Upper lobe of right lung (tissue), 1 donor: ENCODE data around the gene MCHR2. TPM values are rescaled to one million over a fixed set of nuclear protein-coding genes. Genes with fewer than 3 reads are reported as not detected.

Source experiments
- ATAC-seq: fragments of 200-7000 bp; cut with Tn5 transposase; one replicate; pipeline ENCODE4 v1.9.1; 2020; ENCODE audit warnings: mild to moderate bottlenecking, moderate library complexity
- DNase-seq: peaks from one replicate; pipeline ENCODE4 v3.0.0-alpha.2; 2020
- H3K27ac ChIP-seq: fragments of 200-600 bp; one replicate; pipeline ENCODE4 v1.8.0; 2022
- H3K27me3 ChIP-seq: fragments of 200-600 bp; one replicate; pipeline ENCODE4 v1.8.0; 2022; ENCODE audit warnings: mild to moderate bottlenecking
- H3K36me3 ChIP-seq: fragments of 200-600 bp; one replicate; pipeline ENCODE4 v1.8.0; 2022
- H3K4me1 ChIP-seq: fragments of 200-600 bp; one replicate; pipeline ENCODE4 v1.8.0; 2022
- H3K4me3 ChIP-seq: fragments of 200-600 bp; one replicate; pipeline ENCODE4 v1.8.0; 2022; ENCODE audit warnings: mild to moderate bottlenecking
- H3K9me3 ChIP-seq: fragments of 200-600 bp; one replicate; pipeline ENCODE4 v1.8.0; 2022
- intact Hi-C: fragments of 100-400 bp; cut with DNase I; formaldehyde crosslinking; loops from one replicate; pipeline ENCODE4 v1.11.0; 2022
- total RNA-seq: library from RNA; stranded (reverse); fragmentation: NEBNext Ultra II Directional; extraction: Animal tissue kit (Norgen Biotek cat#: 25700); gene quantifications from one replicate; pipeline ENCODE4 v1.2.1, GENCODE V29; 2021
- TF ChIP-seq, protein P1 (sequence below): fragments of 200-600 bp; IDR thresholded peaks from one replicate; pipeline ENCODE4 v1.8.0; 2022; ENCODE audit warnings: antibody characterized with exemption
- donor health status: DM: no; HTN: yes; CAD: no; lungs with severe emphysema.

Gene MCHR2
- total RNA-seq, 1 donor from 2014 or later = not detected

GRCh38 chr6:99879431-99879830 lies 114.6 kb downstream of the MCHR2 start:
- TF ChIP-seq, protein P1, sequence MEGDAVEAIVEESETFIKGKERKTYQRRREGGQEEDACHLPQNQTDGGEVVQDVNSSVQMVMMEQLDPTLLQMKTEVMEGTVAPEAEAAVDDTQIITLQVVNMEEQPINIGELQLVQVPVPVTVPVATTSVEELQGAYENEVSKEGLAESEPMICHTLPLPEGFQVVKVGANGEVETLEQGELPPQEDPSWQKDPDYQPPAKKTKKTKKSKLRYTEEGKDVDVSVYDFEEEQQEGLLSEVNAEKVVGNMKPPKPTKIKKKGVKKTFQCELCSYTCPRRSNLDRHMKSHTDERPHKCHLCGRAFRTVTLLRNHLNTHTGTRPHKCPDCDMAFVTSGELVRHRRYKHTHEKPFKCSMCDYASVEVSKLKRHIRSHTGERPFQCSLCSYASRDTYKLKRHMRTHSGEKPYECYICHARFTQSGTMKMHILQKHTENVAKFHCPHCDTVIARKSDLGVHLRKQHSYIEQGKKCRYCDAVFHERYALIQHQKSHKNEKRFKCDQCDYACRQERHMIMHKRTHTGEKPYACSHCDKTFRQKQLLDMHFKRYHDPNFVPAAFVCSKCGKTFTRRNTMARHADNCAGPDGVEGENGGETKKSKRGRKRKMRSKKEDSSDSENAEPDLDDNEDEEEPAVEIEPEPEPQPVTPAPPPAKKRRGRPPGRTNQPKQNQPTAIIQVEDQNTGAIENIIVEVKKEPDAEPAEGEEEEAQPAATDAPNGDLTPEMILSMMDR = no peak
- ATAC-seq (no peak), DNase-seq (no peak)
- Histone ChIP-seq H3K27me3 (no peaks in the 10 kb centered on the region), H3K4me3 (no peak overlapping the region), H3K9me3 (no peaks in the 10 kb centered on the region), H3K27ac (no peak overlapping the region), H3K36me3 (no peaks in the 10 kb centered on the region), H3K4me1 (no peaks in the 10 kb centered on the region)
- intact Hi-C loops = no loop called here

- TF ChIP-seq, protein P1 = no peak
- ATAC-seq (no peak), DNase-seq (no peak)
- no peaks in the 10 kb centered on the region for H3K36me3 ChIP-seq
- H3K4me1 ChIP-seq = no peaks in the 10 kb centered on the region
- intact Hi-C loops = no loop called here
- no peaks in the 10 kb centered on the region for H3K27me3 ChIP-seq
- H3K27ac ChIP-seq = no peak overlapping the region
- H3K4me3 ChIP-seq = no peak overlapping the region
- H3K9me3 ChIP-seq = no peaks in the 10 kb centered on the region
Observed at GRCh38 chr6:99875068-99875467, 119.0 kb downstream of the MCHR2 start.

- no peak overlapping the region for H3K27ac ChIP-seq
- intact Hi-C loops = no loop called here
- ATAC-seq = no peak
- H3K4me1 ChIP-seq = no peaks in the 10 kb centered on the region
- TF ChIP-seq, protein P1 = no peak
- no peaks in the 10 kb centered on the region for H3K27me3 ChIP-seq
- H3K9me3 ChIP-seq = no peaks in the 10 kb centered on the region
- no peaks in the 10 kb centered on the region for H3K36me3 ChIP-seq
- no peak for DNase-seq
- no peak overlapping the region for H3K4me3 ChIP-seq
Observed at GRCh38 chr6:99873084-99873483, 120.9 kb downstream of the MCHR2 start.

DNA sequence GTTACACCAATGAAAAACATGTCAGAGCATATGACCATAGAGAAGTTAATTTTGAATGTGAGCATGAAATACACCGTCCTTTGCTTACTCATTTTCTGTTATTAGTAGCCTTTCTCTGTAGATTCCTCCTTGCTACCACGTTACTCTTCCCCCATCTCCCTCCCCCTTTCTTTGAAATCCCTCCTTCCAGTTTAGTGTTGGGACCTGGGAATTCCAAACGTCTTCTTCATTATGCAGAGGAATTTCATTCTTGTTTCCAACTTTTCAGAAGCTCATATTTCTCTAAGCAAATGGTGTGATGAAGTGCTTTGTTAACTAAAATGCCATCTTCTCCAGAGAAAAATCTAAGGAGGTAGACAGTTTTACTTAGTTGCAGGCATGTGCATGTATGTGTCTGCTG lies 122.4 kb downstream of the MCHR2 start:
- DNase-seq (no peak), ATAC-seq (no peak)
- Histone ChIP-seq H3K4me1 (no peaks in the 10 kb centered on the region), H3K27ac (no peak overlapping the region), H3K9me3 (no peaks in the 10 kb centered on the region), H3K36me3 (no peaks in the 10 kb centered on the region), H3K27me3 (no peaks in the 10 kb centered on the region), H3K4me3 (no peak overlapping the region)
- TF ChIP-seq, protein P1 = no peak
- intact Hi-C loops = no loop called here
